A549 (cell line): Measurements from ENCODE around the gene SCGB1C1. TPM values are rescaled to one million over a fixed set of nuclear protein-coding genes. Genes with fewer than 3 reads are reported as not detected.

Source experiments
- ATAC-seq, 2 experiments: fragments of 200-7000 bp in 1 of 2; fragments of >200 bp in 1 of 2; cut with Nextera tagmentation in 1 of 2; cut with Tn5 transposase in 1 of 2; 3 replicates each; pipeline versions ENCODE4 v1.8.0 to v1.9.1; 2018 to 2020; ENCODE audit warnings: mild to moderate bottlenecking in 1 of 2, moderate library complexity in 1 of 2
- CTCF ChIA-PET: fragments of 300-600 bp; sonication (Branson Sonifier 250); formaldehyde crosslinking; extraction: SDS; loops from one replicate; lab custom pipeline; 2021; ENCODE audit warnings: antibody characterized with exemption, inconsistent platforms; lab: Yijun Ruan, JAX
- POLR2A ChIA-PET: fragments of 350-600 bp; formaldehyde crosslinking; extraction: SDS; loops from one replicate; lab custom pipeline; 2021; ENCODE audit warnings: antibody characterized with exemption, inconsistent platforms; lab: Yijun Ruan, JAX
- DNase-seq, 2 experiments: peaks; one replicate each; pipeline versions ENCODE4 v3.0.0 to v3.0.0-alpha.2; 2011 to 2016; ENCODE audit warnings: low read depth in 1 of 2, low spot score in 1 of 2
- FAIRE-seq: peaks from 2 replicates; lab custom pipeline; 2011; peaks lifted over from hg19 to GRCh38; lab: Jason Lieb, UNC
- H3K27ac ChIP-seq, 2 experiments: fragments of >200 bp; sonication (Bioruptor Twin); formaldehyde crosslinking; 3 replicates each; pipeline ENCODE4 v1.5.1; 2016 to 2017
- H3K4me1 ChIP-seq: fragments of >200 bp; sonication (Bioruptor Twin); formaldehyde crosslinking; 3 replicates; pipeline ENCODE4 v1.6.1; 2016
- H3K4me2 ChIP-seq: fragments of >200 bp; sonication (Bioruptor Twin); formaldehyde crosslinking; 3 replicates; pipeline ENCODE4 v1.6.1; 2016
- H3K4me3 ChIP-seq: fragments of >200 bp; sonication (Bioruptor Twin); formaldehyde crosslinking; 3 replicates; pipeline ENCODE4 v1.5.1; 2016
- H3K9me3 ChIP-seq: fragments of >200 bp; sonication (Bioruptor Twin); formaldehyde crosslinking; 3 replicates; pipeline ENCODE4 v1.6.1; 2016
- ATOH8 ChIP-seq: fragments of 250-450 bp; sonication (Bioruptor Pico); IDR thresholded peaks from 2 replicates; pipeline ENCODE4 v1.5.0; 2020; ENCODE audit warnings: low read depth, mild to moderate bottlenecking, moderate library complexity
- CBX2 ChIP-seq: fragments of 200-600 bp; sonication (generic); IDR thresholded peaks from 2 replicates; pipeline ENCODE4 v1.6.1; 2016; ENCODE audit warnings: low read depth, mild to moderate bottlenecking, borderline replicate concordance
- CHD2 ChIP-seq: fragments of 150-350 bp; IDR thresholded peaks from 2 replicates; pipeline ENCODE4 v1.6.1; 2014; ENCODE audit warnings: low read length; ENCODE audit not compliant: partially characterized antibody
- EHF ChIP-seq: fragments of 250-450 bp; sonication (Bioruptor Pico); IDR thresholded peaks from 2 replicates; pipeline ENCODE4 v1.5.0; 2020; ENCODE audit warnings: mild to moderate bottlenecking
- EHMT2 ChIP-seq: fragments of 200-600 bp; sonication (generic); IDR thresholded peaks from 2 replicates; pipeline ENCODE4 v1.6.1; 2016; ENCODE audit warnings: antibody characterized with exemption, low read depth, mild to moderate bottlenecking, moderate library complexity
- ELK1 ChIP-seq: fragments of 150-350 bp; IDR thresholded peaks from 2 replicates; pipeline ENCODE4 v1.6.1; 2014; ENCODE audit warnings: low read depth, mild to moderate bottlenecking, low read length
- EP300 ChIP-seq, 2 experiments: fragments of >200 bp; sonication (Bioruptor Twin); formaldehyde crosslinking; IDR thresholded peaks; 2 replicates in 1 of 2; 3 replicates in 1 of 2; pipeline ENCODE4 v1.6.1; 2016 to 2017
- ESRRA ChIP-seq: fragments of 150-350 bp; IDR thresholded peaks from 2 replicates; pipeline ENCODE4 v1.6.1; 2014; ENCODE audit warnings: mild to moderate bottlenecking, low read length, borderline replicate concordance
- FOSL2 ChIP-seq, 2 experiments: fragments of 450-650 bp in 1 of 2; fragments of >200 bp in 1 of 2; sonication (Bioruptor Twin) in 1 of 2; formaldehyde crosslinking; IDR thresholded peaks; 2 replicates each; pipeline versions ENCODE4 v1.5.0 to v1.6.1; 2016 to 2020; ENCODE audit warnings: mild to moderate bottlenecking in 1 of 2, moderate library complexity in 1 of 2
- FOXS1 ChIP-seq: fragments of 250-450 bp; sonication (Bioruptor Pico); IDR thresholded peaks from 2 replicates; pipeline ENCODE4 v1.5.0; 2020; ENCODE audit warnings: mild to moderate bottlenecking, moderate library complexity
- GATA3 ChIP-seq: IDR thresholded peaks from 2 replicates; pipeline ENCODE4 v1.6.1; 2012; ENCODE audit warnings: borderline replicate concordance
- HES2 ChIP-seq: fragments of >200 bp; sonication (Bioruptor Twin); formaldehyde crosslinking; IDR thresholded peaks from 2 replicates; pipeline ENCODE4 v1.6.1; 2016
- HMGXB4 ChIP-seq: fragments of 250-450 bp; sonication (Bioruptor Pico); IDR thresholded peaks from 2 replicates; pipeline ENCODE4 v1.5.0; 2021; ENCODE audit warnings: mild to moderate bottlenecking, moderate library complexity, borderline replicate concordance
- HOXA7 ChIP-seq: fragments of 250-450 bp; sonication (Bioruptor Pico); IDR thresholded peaks from 2 replicates; pipeline ENCODE4 v1.5.0; 2020; ENCODE audit warnings: mild to moderate bottlenecking, moderate library complexity
- HOXB13 ChIP-seq: fragments of 250-450 bp; sonication (Bioruptor Pico); IDR thresholded peaks from 2 replicates; pipeline ENCODE4 v1.5.0; 2020; ENCODE audit warnings: low read depth, mild to moderate bottlenecking, moderate library complexity
- MAFK ChIP-seq: fragments of 450-650 bp; IDR thresholded peaks from 2 replicates; pipeline ENCODE4 v1.6.1; 2014; ENCODE audit not compliant: partially characterized antibody
- MAX ChIP-seq: IDR thresholded peaks from 2 replicates; pipeline ENCODE4 v1.6.1; 2012
- MYC ChIP-seq: IDR thresholded peaks from 2 replicates; pipeline ENCODE4 v1.6.1; 2012; ENCODE audit warnings: mild to moderate bottlenecking, inconsistent platforms, low read length, improper control_type of control experiment, borderline replicate concordance
- NPAS2 ChIP-seq: fragments of 250-450 bp; sonication (Bioruptor Pico); IDR thresholded peaks from 2 replicates; pipeline ENCODE4 v1.8.0; 2022; ENCODE audit warnings: mild to moderate bottlenecking, moderate library complexity, borderline replicate concordance
- NR3C1 ChIP-seq: fragments of >200 bp; sonication (Bioruptor Twin); formaldehyde crosslinking; IDR thresholded peaks from 3 replicates; pipeline ENCODE4 v1.6.1; 2017
- POLR2AphosphoS2 ChIP-seq: conservative IDR thresholded peaks from 2 replicates; pipeline ENCODE4 v1.6.1; 2012; ENCODE audit warnings: low read length, improper control_type of control experiment, inconsistent platforms
- RAD21 ChIP-seq, 2 experiments: fragments of >200 bp in 1 of 2; sonication (Bioruptor Twin) in 1 of 2; formaldehyde crosslinking in 1 of 2; IDR thresholded peaks in 1 of 2; conservative IDR thresholded peaks in 1 of 2; 2 replicates in 1 of 2; 3 replicates in 1 of 2; pipeline ENCODE4 v1.6.1; 2012 to 2018; ENCODE audit warnings: inconsistent platforms in 1 of 2
- RNF2 ChIP-seq: fragments of 200-600 bp; sonication (generic); IDR thresholded peaks from 2 replicates; pipeline ENCODE4 v1.6.1; 2016; ENCODE audit warnings: low read depth, mild to moderate bottlenecking, antibody characterized with exemption, moderate library complexity, borderline replicate concordance
- SMC3 ChIP-seq: fragments of >200 bp; sonication (Bioruptor Twin); formaldehyde crosslinking; IDR thresholded peaks from 3 replicates; pipeline ENCODE4 v1.6.1; 2018; ENCODE audit warnings: inconsistent platforms
- SREBF2 ChIP-seq: fragments of 450-650 bp; IDR thresholded peaks from 2 replicates; pipeline ENCODE4 v1.6.1; 2014; ENCODE audit warnings: mild to moderate bottlenecking, moderate library complexity
- TFCP2L1 ChIP-seq: fragments of 250-450 bp; sonication (Bioruptor Pico); IDR thresholded peaks from 2 replicates; pipeline ENCODE4 v1.5.0; 2021; ENCODE audit warnings: mild to moderate bottlenecking
- ZC3H11A ChIP-seq: fragments of 450-650 bp; IDR thresholded peaks from 2 replicates; pipeline ENCODE4 v1.6.1; 2014; ENCODE audit warnings: antibody characterized with exemption, mild to moderate bottlenecking
- ZSCAN20 ChIP-seq: fragments of 250-450 bp; sonication (Bioruptor Pico); IDR thresholded peaks from 2 replicates; pipeline ENCODE4 v1.8.0; 2022; ENCODE audit warnings: mild to moderate bottlenecking, moderate library complexity
- WGBS: methylation state at CpG from one replicate; pipeline ENCODE4 v1.1.6; 2017; ENCODE audit errors: missing lambda C conversion rate; 5-methylcytosine and 5-hydroxymethylcytosine counted together
- polyA plus RNA-seq, 4 experiments: library from polyadenylated mRNA; depleted of rRNA in 3 of 4; stranded (reverse); fragments of >200 nt; fragmentation: RNase III in 1 of 4; extraction: RNeasy Plus Mini Kit Qiagen cat#74134 plus additional on column Dnase treatment in 1 of 4; gene quantifications; 2 replicates in 3 of 4; 3 replicates in 1 of 4; pipeline ENCODE4 v1.2.3, GENCODE V29; 2011 to 2017

Gene SCGB1C1
- polyA plus RNA-seq, 2 of the 4 experiments (the other 2 are of a cell fraction): not detected

GRCh38 chr11:225734-226453 lies 33.0 kb downstream of the SCGB1C1 start:
- no peak for ATAC-seq
- Histone ChIP-seq H3K9me3 (no peaks in the 10 kb centered on the region), H3K4me3 (no peak overlapping the region), H3K4me1 (no peaks in the 10 kb centered on the region), H3K27ac (no peak overlapping the region)
- 95% methylated on average over 10 of the region's 10 CpGs for WGBS
- no peak for FAIRE-seq
- no peak for DNase-seq
- ChIA-PET POLR2A (no interaction called here), CTCF (interaction anchor here (2.5 kb wide), 1 partner anchor 10 kb away, joined by 9 read pairs; no protein-coding TSS in a partner anchor)
- no peak for TF ChIP-seq HOXA7 (CRISPR knock-in tag)
- TF ChIP-seq ZC3H11A: no peak
- TF ChIP-seq FOSL2 (IDR thresholded peaks at IDR 0.05): no peak
- TF ChIP-seq FOSL2 (CRISPR knock-in tag; IDR thresholded peaks at IDR 0.05): no peak
- no peak for TF ChIP-seq CHD2
- TF ChIP-seq, all 56 proteins: peak for 0
- H3K4me2 ChIP-seq: no peak overlapping the region

GRCh38 chr11:227824-228379 lies 35.0 kb downstream of the SCGB1C1 start:
- FAIRE-seq: no peak
- no peaks in the 10 kb centered on the region for H3K4me1 ChIP-seq
- no peak overlapping the region for H3K27ac ChIP-seq
- no peaks in the 10 kb centered on the region for H3K9me3 ChIP-seq
- ChIA-PET POLR2A (interaction anchor here (1.1 kb wide), 1 partner anchor 20 kb away, joined by 4 read pairs; the partner anchor contains the start of genes BET1L and RIC8A), CTCF (interaction anchor here (0.8 to 2.5 kb wide), 5 partner anchors 12 to 176 kb away, joined by 3 to 9 read pairs (median 3); no protein-coding TSS in a partner anchor)
- ATAC-seq: no peak
- TF ChIP-seq EHF (CRISPR knock-in tag) (no peak), ESRRA (no peak), HMGXB4 (CRISPR knock-in tag) (no peak), SREBF2 (no peak), HOXB13 (CRISPR knock-in tag) (no peak), ZSCAN20 (CRISPR knock-in tag) (no peak), NR3C1 (no peak), EHMT2 (no peak), MAFK (no peak), NPAS2 (no peak), RAD21 (conservative IDR thresholded peaks at IDR 0.05 in 1 of 2, IDR thresholded peaks at IDR 0.05 in 1 of 2) (no peak), CBX2 (no peak), FOSL2 (IDR thresholded peaks at IDR 0.05) (no peak), FOSL2 (CRISPR knock-in tag; IDR thresholded peaks at IDR 0.05) (no peak), TFCP2L1 (no peak), ATOH8 (CRISPR knock-in tag) (no peak), FOXS1 (no peak)
- no peak overlapping the region for H3K4me3 ChIP-seq
- WGBS: 81% methylated on average over 6 of the region's 6 CpGs
- no peak overlapping the region for H3K4me2 ChIP-seq
- DNase-seq: no peak

GRCh38 chr11:230431-230830 lies 37.6 kb downstream of the SCGB1C1 start:
- CTCF ChIA-PET: interaction anchor here (1.1 to 2.6 kb wide), 3 partner anchors 11 to 117 kb away, joined by 3 to 11 read pairs (median 3); no protein-coding TSS in a partner anchor
- POLR2A ChIA-PET: interaction anchor here (0.6 to 1.2 kb wide), 2 partner anchors 23 to 181 kb away, joined by 3 to 4 read pairs; partner anchors contain the start of genes BET1L and RIC8A
- DNase-seq (no peak), FAIRE-seq (no peak), ATAC-seq (no peak)
- peaks cover 7% of the 10 kb centered on the region; the same call in 2 of the 3 replicates for H3K4me1 ChIP-seq
- H3K9me3 ChIP-seq: no peaks in the 10 kb centered on the region
- no peak overlapping the region for H3K27ac ChIP-seq
- H3K4me2 ChIP-seq: no peak overlapping the region
- H3K4me3 ChIP-seq: no peak overlapping the region
- WGBS: 96% methylated on average over 10 of the region's 10 CpGs
- TF ChIP-seq POLR2AphosphoS2 (no peak), NPAS2 (no peak), HES2 (no peak), RNF2 (no peak), MYC (no peak), NR3C1 (no peak), MAX (no peak), EP300 (IDR thresholded peaks at IDR 0.05) (no peak), SMC3 (no peak), MAFK (no peak), EHF (CRISPR knock-in tag) (no peak), ZSCAN20 (CRISPR knock-in tag) (no peak), HOXB13 (CRISPR knock-in tag) (no peak), GATA3 (no peak), ELK1 (no peak)
